DMS 273 (cell line): Measurements from ENCODE around the gene GPR45.
A peak's percentile ranks its signal among the peaks of the same experiment; 100 is the strongest.
"Not testable (repeated sequence)": the region's sequence is repeated elsewhere in the genome, so short reads cannot be mapped to it uniquely, and the experiment has no call there.

Source experiments
- DNase-seq: peaks from one replicate; lab custom pipeline; 2025; ENCODE audit not compliant: unreplicated experiment; lab: John Stamatoyannopoulos, UW

GPR45 gene

GRCh38 chr2:105241443-105241842 lies at the start of gene GPR45:
Gene GPR45 (plus strand): TSS chr2:105241743. CDS start chr2:105241859, 116 bp downstream.
- DNase-seq = no peak

GRCh38 chr2:105194022-105194675 lies 47.4 kb upstream of the GPR45 start:
- peak; percentile 28 for DNase-seq

DNA sequence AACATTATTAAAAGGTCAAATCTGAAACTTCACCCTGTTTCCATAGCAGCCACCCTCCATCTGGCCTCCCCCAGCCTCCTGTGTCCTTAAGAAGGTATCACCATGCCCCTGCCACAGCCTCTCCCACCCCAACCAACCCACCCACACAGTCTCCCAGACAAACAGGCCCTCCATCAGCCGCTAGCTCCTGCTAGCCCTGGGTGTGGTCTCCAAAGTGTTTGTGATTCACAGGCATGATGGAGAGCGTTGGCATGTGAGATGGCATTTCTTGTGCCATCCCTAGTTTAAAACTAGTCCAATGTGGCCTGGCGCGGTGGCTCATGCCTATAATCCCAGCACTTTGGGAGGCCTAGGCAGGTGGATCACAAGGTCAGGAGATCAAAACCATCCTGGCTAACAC lies 44.9 kb upstream of the GPR45 start:
- no peak for DNase-seq

DNA sequence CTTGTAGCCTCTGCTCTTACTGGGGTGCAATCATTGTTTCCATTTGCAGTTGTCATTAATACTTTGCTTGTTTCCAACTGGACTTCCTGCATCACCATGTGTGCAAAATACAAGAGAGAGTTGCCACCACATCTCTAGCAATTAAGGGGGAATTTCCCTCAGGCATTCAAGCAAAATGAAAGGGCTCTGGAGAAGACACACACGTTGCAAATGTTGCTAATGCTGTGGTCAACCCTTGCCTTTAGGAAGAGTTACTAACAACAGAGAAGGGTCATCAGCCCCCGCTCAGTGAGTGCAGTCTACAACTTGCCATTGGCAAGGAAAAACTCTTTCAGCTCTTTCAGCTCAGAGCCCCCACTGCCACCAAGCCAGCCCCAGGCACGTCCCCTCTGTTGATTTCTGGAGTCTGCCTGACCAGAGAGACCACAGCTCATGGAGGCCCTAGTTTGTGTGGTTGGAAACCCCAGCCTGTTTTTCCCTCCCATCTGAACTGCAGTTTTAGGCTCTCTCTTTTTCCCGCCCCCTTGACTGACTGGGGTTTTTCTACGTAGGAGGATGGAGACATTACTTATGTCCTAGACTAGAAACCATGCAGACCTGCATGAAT lies 25.9 kb upstream of the GPR45 start:
- DNase-seq = no peak

- DNase-seq = peak; percentile 12
Measured at GRCh38 chr2:105220604-105221003, 20.9 kb upstream of the GPR45 start.

- no peak for DNase-seq
Measured at GRCh38 chr2:105224444-105224843, 17.1 kb upstream of the GPR45 start.

DNA sequence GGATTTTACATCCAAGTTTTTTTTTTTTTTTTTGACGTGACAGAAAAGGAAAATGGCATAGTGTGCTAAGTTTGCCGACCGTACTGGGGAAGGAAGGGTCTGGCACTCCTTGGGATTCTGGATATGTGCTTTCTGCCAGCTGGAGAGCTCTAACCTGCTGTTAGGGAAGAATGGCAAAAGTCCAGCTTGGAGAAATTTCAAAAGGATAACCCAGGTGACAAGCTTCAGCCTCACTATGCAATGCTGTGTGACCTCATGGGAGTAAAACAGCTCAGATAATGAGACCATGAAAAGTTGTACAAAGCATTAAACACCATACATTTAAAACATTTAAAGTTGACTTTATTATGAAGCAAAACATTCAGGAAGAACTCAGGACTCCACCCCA lies 10.3 kb upstream of the GPR45 start:
- DNase-seq = peak; percentile 27

- DNase-seq = peak; percentile 93
Measured at GRCh38 chr2:105235388-105236059, 6.0 kb upstream of the GPR45 start.

- DNase-seq = no peak
Measured at GRCh38 chr2:105236060-105236424, 5.5 kb upstream of the GPR45 start.

DNA sequence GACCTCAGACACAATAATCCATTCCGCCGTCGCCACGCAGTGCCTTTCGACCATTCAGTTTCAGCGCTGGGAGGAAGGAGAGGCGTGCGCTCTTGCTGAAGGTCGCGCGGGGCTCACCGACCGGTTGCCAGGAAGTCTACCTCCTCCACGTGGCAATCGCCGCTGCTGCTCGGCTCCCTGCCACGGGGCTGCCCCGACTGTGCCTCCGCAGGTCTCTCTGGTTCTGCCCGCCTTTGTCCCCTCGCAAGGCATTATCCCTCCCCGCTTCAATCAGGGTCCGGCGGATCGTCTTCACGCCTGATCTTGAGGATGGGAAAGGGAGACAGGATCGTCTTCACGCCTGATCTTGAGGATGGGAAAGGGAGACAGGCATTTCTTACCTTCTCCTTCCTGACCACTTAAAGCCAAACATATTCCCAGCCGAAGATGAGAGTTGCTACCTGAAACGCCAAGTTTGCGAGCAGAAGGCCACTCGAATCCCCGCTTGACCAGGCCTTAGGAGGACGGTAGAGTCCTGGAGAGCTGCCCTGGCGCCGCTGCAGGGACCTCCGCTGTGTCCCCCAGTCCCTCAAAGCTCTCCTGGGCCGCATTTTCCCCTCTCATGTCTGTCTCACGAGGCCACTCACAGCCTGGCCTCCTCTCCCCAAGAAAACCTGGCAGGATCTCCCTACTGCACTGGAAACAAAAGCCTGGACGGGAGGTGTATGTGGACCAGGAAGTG lies 4.3 kb upstream of the GPR45 start:
- peak; percentile 10 for DNase-seq

- DNase-seq = no peak
Measured at GRCh38 chr2:105238664-105239240, 2.8 kb upstream of the GPR45 start.

DNA sequence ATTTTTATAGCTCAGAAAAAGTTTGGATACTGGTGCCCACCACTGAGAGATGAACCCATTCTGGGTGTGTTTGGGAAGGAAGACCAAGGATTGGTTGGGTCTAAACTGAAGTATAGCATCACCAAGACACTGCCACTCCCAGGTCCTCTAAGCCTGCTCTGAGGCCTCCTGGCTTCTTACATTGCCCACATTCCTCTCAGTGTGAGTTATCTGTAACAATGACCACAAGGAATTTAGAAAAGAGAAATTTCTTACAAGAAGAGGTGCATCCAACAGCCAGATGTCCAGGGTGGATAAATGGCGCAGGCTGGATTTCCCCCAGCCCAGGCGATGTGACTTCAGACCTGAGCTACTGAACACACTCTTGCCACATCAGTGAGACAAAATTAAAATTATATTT lies 1.6 kb upstream of the GPR45 start:
- no peak for DNase-seq

- DNase-seq = no peak
Measured at GRCh38 chr2:105242286-105242993, 897 bp downstream of the GPR45 start.

- DNase-seq = peak; percentile 55
Measured at GRCh38 chr2:105243961-105244360, 2.4 kb downstream of the GPR45 start.

DNA sequence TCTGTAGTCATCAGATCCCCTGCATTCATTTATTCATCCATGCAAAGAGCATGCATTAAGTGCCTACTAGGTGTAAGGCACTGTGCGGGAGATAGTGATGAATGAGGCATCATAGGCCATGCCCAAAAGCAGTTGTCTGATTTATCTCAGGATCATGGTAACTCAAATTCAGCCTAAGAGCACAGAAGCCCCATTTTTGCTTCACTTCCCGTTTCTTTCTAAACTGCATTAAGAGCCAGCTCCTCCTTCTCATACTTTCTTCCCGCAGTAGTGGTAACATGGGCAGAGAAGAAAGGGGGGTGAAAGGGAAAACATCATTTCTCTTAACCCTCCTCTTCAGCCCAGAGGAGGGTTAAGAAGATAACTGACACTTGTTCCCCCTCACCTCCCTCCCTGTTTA lies 2.9 kb downstream of the GPR45 start:
- DNase-seq = no peak

- DNase-seq = no peak
Measured at GRCh38 chr2:105248316-105249070, 7.0 kb downstream of the GPR45 start.

- DNase-seq = no peak
Measured at GRCh38 chr2:105249181-105249580, 7.6 kb downstream of the GPR45 start.

DNA sequence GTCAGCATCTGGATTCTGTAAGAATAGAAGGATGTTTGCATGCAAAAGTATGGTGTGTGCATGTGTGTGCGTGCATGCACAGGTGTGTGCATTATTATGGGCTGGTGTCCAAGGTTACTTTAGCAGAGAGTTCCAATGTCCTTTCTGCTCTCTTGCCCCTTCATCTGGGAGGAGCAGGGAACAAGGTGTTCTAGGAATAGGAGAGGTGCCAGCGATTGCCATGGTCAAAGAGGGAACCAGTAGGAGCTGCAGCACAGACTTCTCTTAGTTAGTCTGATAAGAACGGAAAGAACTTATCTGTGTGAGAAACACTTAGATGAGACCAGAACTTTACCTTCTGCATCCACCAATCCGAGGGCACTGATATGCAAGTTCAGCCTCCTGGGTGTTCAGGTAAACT lies 8.3 kb downstream of the GPR45 start:
- no peak for DNase-seq

DNA sequence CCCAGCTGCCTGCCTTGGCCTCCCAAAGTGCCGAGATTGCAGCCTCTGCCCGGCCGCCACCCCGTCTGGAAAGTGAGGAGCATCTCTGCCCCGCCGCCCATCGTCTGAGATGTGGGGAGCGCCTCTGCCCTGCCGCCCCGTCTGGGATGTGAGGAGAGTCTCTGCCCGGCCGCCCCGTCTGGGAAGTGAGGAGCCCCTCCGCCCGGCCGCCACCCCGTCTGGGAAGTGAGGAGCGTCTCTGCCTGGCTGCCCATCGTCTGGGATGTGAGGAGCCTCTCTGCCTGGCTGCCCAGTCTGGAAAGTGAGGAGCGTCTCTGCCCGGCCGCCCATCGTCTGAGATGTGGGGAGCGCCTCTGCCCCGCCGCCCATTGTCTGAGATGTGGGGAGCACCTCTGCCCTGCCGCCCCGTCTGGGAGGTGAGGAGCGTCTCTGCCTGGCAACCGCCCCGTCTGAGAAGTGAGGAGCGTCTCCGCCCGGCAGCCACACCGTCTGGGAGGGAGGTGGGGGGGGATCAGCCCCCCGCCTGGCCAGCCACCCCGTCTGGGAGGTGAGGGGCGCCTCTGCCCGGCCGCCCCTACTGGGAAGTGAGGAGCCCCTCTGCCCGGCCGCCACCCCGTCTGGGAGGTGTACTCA lies 9.6 kb downstream of the GPR45 start:
- DNase-seq = not testable (repeated sequence)

GRCh38 chr2:105252271-105252670 lies 10.7 kb downstream of the GPR45 start:
- no peak for DNase-seq
